KOPT-K1 (cell line): ENCODE results near the gene NFIC.
"Not testable (repeated sequence)": the region's sequence is repeated elsewhere in the genome, so short reads cannot be mapped to it uniquely, and the experiment has no call there.

Experiments used
- H3K27ac ChIP-seq: fragments of 200-600 bp; sonication (generic); 2 replicates; pipeline ENCODE4 v1.5.1; 2016; ENCODE audit warnings: antibody characterized with exemption, mild to moderate bottlenecking, low read depth, low read length; ENCODE audit not compliant: poor library complexity, severe bottlenecking
- H3K36me3 ChIP-seq: fragments of 200-600 bp; sonication (generic); 2 replicates; pipeline ENCODE4 v1.5.1; 2017; ENCODE audit warnings: antibody characterized with exemption, mild to moderate bottlenecking, low read length, moderate library complexity; ENCODE audit not compliant: insufficient read depth
- H3K9me3 ChIP-seq: fragments of 200-600 bp; sonication (generic); 2 replicates; pipeline ENCODE4 v1.5.1; 2017; ENCODE audit warnings: antibody characterized with exemption, low read length, mild to moderate bottlenecking; ENCODE audit not compliant: insufficient read depth, poor library complexity, severe bottlenecking

The NFIC gene

DNA sequence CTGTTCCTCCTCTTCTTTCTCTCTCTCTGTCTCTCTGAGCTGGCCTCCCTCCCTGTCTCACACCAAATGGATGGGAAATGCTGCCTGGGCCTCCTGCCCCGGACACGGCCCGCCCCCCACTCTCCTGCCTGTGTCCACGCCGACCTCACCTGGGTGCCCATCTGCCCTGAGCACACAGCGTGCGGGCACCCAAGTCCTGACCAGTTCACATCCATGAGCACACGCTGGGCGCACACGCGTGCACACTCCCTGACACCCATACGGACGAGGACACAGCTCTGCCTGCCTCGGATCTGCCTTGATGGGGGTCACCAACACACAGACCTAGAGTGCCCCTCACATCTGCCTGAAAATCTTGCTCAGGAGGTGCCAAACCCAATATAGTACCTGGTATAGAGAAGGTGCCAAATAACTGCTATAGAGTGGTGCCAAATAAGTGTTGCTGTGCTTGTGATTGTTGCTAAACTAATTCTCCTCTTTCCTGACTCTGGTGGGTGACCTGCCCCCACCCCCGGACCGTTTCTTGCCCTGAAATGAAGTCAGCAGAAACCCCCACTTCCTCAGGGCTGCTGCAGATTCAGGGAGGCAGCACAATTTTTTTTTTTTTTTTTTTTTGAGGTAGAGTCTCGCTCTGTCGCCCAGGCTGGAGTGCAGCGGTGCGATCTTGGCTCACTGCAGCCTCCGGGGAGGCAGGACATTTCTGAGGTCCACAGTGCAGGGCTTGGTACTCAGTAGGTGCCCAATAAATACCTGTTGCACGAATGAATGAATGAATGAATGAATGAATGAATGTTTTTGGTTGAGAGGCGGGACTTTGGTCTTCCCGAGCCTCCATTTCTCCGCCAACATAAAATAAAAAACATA, 4.6 kb downstream of the NFIC start:
- Histone ChIP-seq H3K27ac (no peak overlapping the region), H3K36me3 (no peaks in the 10 kb centered on the region), H3K9me3 (no peaks in the 10 kb centered on the region)

DNA sequence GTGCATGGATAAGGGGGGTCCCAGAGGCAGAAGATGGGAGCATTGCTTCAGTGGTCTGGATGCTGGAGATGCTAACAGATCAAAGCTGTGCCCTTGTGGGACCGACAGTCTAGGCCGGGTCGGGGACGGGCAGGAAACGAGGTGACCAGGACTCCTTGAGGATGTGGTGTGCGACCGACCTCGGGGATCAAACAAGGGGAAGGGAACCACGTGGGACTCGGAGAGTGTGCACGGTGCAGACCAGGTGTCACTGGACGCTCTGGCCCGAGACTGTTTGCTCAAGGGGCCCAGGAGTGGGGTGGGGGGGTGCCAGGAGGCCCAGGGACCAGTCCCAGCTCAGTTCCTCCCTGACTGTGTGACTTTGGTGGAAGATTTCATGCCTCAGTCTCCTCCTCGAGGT, 6.0 kb downstream of the NFIC start:
- no peaks in the 10 kb centered on the region for H3K36me3 ChIP-seq
- H3K27ac ChIP-seq, result no peak overlapping the region
- no peaks in the 10 kb centered on the region for H3K9me3 ChIP-seq

DNA sequence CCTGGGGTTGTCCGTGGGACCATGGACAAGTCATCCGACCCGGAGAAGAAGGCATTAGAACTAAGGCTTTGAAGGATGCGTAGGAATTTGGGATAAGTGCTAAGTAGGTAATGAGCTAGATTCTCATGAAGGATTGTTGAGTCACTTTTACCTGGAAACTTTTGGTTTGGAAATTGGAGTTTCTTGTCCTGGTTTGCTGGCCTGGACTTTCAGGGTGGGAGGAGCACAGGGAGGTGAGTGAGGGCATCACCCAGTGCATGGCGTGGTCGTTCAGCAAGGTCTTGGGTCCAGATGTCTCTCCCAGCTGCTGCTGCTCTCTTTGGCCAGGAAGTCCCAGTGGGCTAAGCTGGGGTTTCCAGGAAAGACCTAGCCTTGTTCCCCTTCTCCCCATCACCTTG, 7.6 kb downstream of the NFIC start:
- no peaks in the 10 kb centered on the region for H3K9me3 ChIP-seq
- H3K36me3 ChIP-seq, result no peaks in the 10 kb centered on the region
- no peak overlapping the region for H3K27ac ChIP-seq

DNA sequence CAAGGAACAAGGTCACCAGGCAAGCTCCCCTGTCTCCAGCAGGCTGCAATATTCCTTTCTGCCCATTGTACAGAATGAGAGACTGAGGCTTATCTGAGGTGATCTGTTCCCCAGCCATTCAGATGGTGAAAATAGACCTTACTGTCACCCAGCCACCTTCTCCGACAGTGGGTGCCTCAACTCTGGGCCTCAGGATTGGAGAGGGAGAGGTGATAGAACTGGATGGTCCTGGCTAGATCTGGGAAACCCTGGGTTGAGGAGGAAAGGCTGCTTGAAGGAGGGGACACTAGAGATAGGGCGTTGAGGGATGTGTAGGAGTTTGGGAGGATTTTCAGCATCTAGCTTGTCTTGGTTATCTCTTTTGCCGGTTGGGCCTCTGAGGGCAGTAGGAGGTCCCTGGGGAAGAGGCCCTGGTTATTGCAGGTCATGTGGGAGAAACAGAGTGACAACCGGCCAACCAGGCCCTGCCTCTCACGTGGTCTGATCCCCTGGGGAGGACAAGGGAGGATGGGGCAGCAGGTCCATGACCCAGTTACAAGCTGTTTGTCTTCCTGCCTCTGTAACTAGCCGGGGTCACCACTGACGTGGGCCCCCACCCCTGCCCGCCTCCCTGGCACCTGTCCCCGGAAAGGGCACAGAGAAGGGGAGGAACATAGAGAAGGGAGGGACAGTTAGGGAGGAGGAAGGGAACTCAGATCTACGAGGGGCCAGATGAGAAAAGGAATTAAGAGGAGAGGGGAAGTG, 8.2 kb downstream of the NFIC start:
- H3K27ac ChIP-seq, result no peak overlapping the region
- H3K36me3 ChIP-seq, result no peaks in the 10 kb centered on the region
- no peaks in the 10 kb centered on the region for H3K9me3 ChIP-seq

DNA sequence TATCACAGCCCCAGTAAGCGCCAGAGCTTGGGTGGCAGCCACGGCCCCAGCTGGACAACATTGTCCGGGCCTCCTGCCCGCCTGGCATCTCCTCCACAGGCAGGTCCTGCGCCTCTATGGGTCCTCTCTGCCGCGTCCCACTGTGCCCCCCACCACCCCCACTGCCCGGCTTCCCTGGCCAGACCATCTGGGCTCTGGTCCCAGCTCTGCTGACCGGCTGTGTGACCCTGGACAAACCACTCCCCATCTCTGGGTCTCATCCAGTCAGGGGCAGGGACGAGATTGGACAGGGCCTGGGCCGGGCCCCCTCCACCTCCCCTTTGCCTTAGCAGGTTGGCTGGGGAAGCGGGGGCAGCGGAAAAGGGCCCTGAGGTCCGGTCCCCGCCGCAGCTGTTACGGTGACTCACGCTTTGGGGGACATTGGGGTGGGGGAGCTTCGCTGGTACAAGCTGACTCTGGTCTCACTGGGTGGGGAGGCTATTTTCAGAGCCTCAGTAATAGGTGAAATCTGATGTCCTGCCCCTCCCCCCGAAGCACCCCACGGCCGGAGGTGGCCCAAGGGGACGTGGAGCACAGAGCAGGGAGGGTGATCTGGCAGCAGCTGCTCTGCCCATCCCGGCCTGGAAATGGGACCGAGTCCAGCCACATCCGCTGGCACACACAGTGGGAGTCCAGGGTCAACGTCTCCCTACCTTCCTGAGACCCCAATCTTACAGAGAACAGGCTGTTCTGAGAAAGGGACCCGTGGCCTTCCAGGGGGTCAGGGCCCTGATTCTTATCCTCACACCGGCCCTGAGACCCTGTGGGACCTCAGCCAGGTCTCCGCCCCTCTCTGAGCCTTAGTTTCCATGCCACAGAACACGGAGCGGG, 9.1 kb downstream of the NFIC start:
- H3K27ac ChIP-seq, result no peak overlapping the region
- H3K36me3 ChIP-seq, result no peaks in the 10 kb centered on the region
- no peaks in the 10 kb centered on the region for H3K9me3 ChIP-seq

DNA sequence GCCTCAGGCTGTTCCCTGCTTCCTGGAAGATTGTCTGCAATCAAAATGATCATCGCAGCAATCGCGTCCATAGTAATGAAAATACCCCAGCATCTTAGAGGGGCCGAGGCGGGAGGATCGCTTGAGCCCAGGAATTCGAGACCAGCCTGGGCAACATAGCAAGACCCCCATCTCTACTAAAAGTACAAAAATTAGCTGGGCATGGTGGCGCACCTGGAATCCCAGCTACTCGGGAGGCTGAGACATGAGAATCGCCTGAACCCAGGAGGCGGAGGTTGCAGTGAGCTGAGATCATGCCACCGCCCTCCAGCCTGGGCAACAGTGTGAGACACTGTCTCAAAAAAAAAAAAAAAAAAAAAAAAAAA, 9.7 kb downstream of the NFIC start:
- H3K36me3 ChIP-seq, H3K9me3 ChIP-seq, H3K27ac ChIP-seq: not testable (repeated sequence)

DNA sequence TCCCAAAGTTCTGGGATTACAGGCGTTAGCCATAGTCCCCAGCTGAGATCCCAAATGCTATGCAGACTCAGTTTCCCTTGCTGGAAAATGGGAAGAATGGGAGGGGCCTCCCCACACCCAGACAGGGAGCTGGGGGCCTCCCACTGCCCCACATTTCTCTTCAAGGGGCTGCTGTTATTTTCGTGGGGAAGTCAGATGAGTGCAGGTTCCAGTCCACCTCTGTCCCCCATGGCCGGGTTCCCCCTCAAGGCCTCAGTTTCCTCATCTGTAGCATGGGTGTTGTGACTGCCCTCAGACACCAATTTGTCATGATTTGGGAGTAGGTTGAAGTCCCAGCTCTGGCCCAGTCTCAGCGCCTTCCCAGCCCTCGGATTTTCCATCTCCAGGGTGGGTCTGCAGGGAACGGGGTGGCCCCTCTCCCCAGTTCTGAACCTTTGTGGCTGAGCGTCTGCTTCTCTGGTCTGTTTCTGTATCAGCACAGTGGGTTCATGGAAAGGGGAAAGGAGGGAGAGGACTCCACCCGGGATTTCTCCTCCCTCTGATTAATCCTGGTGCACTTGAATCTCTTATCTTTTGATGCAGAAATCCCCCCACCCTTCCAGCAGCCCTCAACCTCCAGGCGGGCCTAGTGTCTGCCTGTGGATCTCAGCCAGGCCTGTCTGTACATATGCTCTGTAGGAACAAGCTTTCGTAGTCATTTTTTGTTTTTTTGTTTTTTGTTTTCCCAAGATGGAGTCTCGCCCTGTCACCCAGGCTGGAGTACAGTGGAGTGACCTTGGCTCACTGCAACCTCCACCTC, 12.2 kb downstream of the NFIC start:
- no peak overlapping the region for H3K27ac ChIP-seq
- no peaks in the 10 kb centered on the region; the same call in 1 of the 2 replicates for H3K36me3 ChIP-seq
- H3K9me3 ChIP-seq, result no peaks in the 10 kb centered on the region

DNA sequence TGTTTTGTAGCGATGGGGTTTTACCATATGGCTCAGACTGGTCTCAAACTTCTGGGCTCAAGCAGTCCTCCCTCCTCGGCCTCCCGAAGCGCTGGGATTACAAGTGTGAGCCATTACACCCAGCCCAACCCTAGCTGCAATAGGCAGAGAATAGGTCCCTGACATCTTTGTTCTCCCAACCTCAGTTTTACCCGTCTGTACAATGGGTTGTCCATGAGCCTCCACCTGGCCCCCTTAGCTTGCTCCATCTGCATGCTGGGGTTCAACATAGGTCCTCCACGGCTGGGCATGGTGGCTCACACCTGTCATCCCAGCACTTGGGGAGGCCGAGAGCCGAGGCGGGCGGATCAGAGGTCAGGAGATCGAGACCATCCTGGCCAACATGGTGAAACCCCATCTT, 14.4 kb downstream of the NFIC start:
- Histone ChIP-seq H3K27ac (no peak overlapping the region), H3K9me3 (no peaks in the 10 kb centered on the region), H3K36me3 (no peaks in the 10 kb centered on the region; the same call in 1 of the 2 replicates)

DNA sequence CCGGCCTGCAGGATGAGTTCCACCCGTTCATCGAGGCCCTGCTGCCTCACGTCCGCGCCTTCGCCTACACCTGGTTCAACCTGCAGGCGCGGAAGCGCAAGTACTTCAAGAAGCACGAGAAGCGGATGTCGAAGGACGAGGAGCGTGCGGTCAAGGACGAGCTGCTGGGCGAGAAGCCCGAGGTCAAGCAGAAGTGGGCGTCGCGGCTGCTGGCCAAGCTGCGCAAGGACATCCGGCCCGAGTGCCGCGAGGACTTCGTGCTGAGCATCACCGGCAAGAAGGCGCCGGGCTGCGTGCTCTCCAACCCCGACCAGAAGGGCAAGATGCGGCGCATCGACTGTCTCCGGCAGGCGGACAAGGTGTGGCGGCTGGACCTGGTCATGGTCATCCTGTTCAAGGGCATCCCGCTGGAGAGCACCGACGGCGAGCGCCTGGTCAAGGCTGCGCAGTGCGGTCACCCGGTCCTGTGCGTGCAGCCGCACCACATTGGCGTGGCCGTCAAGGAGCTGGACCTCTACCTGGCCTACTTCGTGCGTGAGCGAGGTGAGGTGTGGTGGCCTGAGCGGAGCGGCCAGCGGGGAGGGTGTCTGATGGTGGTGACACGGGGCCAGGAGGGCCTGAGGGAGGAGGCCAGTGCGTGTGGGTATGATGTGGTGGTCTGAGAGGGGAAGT, 15.5 kb downstream of the NFIC start:
- H3K27ac ChIP-seq, result no peak overlapping the region
- H3K36me3 ChIP-seq, result no peaks in the 10 kb centered on the region; the same call in 1 of the 2 replicates

DNA sequence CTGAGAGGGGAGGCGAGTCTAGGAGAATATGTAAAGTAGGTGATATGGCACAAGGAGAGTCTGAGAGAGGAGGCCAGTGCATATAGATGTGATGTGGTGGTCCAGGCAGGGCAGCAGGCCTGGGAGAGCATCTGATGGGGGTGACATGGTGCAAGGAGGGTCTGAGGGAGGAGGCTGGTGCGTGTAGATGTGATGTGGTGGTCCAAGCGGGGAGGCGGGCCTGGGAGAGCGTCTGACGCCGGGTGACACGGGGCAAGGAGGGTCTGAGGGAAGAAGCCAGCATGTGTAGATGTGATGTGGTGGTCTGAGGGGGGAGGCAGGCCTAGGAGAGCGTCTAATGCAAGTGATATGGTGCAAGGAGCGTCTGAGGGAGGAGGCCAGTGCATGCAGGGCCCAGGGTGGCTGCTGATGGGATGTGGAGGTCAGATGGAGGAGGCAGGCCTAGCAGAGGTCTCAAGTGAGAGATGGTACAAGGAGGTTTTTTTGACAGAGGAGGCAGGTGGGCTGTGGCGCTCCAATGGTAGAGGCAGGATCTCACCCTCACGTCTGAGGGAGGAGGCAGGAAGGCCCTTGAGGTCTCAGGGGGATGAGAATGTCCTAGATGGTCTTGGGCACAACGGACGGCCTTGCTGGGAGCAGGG, 16.2 kb downstream of the NFIC start:
- Histone ChIP-seq H3K36me3 (no peaks in the 10 kb centered on the region; the same call in 1 of the 2 replicates), H3K9me3 (no peaks in the 10 kb centered on the region), H3K27ac (no peak overlapping the region)

More for the DNA sequence above, 15.5 kb downstream of the NFIC start:
- H3K9me3 ChIP-seq, result no peaks in the 10 kb centered on the region

DNA sequence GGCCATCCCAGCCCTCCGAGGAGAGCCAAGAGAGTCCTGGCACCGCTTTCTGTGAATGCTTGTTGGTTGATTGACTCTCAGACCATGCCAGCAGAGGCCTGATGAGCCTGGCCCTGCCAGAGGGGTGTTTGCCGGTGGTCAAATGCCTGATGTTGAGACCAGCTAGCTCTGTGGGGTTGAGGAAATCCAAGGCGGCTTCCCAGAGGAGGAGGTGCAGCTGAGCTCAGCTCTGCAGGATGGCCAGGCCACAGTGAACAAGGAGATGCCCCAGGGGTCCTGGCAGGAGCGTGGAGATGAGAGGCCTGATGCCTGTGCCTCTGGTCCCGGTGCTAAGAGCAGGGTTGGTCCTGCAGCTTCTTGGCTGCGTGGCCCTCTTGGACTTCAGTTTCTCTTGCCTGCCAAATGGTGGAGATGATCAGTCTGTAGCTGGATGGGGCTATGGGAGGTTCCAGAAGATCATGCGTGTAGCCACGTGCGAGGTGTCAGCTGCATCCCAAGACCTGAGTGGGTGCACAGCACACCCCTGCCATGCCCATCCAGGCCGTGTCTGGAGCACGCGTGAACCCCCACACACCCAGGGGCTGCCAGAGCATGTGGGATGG, 16.8 kb downstream of the NFIC start:
- Histone ChIP-seq H3K36me3 (no peaks in the 10 kb centered on the region; the same call in 1 of the 2 replicates), H3K27ac (no peak overlapping the region), H3K9me3 (no peaks in the 10 kb centered on the region)

DNA sequence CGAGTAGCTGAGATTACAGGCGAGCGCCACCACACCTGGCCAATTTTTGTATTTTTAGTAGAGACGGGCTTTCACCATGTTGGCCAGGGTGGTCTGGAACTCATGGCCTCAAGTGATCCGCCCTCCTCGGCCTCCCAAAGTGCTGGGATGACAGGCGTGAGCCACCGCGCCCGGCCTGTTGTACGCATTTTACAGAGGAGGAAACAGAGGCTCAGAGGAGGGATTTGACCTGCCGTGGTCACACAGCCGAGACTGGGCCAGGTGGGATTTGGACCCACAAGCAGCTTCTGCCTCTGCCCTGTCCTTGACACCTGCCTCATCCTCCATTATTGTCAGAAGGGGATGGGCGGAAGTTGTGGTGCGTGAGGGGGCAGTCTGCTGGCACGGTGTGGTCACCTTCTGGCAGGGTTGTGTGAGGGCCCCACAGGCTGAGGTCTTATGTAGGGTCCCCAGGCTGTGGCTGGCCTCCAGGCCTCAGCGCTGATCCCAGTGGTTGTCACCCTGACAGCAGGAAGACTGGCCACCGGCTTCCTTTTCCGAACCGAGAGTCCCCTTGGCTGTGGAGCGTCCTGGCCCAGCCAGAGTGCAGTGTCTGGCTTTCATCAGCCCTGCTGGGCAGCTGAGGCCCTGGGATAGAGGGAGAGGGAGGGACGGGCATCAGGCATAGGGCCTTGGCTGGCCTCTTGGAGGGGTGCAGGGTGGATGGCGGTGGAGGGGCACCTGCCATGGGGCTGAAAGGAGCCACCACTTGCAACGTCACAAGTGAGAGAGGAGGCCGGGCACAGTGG, 20.3 kb downstream of the NFIC start:
- H3K36me3 ChIP-seq, result no peaks in the 10 kb centered on the region; the same call in 1 of the 2 replicates
- H3K9me3 ChIP-seq, result no peaks in the 10 kb centered on the region
- no peak overlapping the region for H3K27ac ChIP-seq
